ENCODE measurements around the gene POLR3GL. TPM values are rescaled to one million over a fixed set of nuclear protein-coding genes. Genes with fewer than 3 reads are reported as not detected.

Gene POLR3GL
- total RNA-seq, 2 donors from 2014 or later = 38.4 to 45.8 TPM

GRCh38 chr1:145983960-145984830 lies 19.7 kb downstream of the POLR3GL start:
- no peak for DNase-seq
- intact Hi-C loops (cut with DNase I) = no loop called here
- no peak for ATAC-seq

DNA sequence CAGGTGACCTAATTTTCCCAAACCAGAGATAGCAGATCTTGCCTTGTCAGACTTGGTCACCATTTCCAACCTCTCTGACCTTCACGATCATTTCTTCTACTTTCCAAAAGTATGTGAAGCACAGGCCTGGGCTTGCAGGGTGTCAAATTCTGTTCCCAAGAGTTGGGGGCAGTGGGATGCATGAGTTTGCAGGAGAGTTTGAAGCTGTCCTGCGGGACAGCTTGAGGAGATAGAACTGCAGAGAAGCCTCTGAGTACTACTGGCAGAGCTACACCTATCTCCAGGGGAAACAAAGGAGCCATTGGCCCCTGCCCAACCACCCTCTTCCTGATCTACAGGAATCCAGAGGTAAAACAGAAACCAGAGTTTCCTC lies 20.6 kb downstream of the POLR3GL start:
- peak; percentile 1 to 4 for ATAC-seq

DNA sequence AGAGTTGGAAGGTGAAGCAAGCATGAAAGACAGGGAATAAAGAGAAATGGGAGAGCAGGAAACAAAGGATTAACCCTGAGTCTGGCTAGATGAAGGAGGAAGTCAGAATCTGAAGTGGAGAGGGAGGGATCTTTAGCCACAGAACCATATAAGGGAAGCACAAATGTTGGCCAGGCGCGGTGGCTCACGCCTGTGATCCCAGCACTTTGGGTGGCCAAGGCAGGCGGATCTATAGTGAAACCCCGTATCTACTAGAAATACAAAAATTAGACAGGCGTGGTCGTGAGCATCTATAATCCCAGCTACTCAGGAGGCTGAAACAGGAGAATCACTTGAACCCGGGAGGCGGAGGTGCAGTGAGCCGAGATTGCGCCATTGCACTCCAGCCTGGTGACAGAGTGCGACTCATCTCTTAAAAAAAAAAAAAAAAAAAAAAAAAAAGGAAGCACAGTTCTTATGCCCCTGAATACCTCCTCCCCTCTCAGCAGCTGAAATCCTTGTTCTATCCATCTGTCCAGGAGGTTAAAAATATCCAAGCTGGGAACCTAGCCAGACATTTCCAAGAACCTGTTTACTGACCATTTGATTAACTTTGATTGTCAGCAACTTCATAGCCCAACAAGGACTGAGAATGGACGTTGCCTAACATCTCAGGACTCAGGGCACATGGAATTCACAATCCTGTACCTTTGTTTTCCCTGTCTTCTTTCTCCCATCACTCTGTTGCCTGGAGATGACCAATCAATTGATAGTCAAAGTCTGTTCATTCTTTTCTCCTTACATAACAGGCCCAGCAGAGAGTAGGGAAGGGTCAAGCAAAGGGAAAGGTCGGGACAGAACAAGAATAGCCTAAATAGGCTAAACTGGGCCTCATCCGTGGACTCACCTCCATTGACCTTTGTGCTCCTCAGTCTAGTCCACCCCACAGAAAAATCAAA lies 21.3 kb downstream of the POLR3GL start:
- intact Hi-C loops (cut with DNase I) = no loop called here
- ATAC-seq (peak; percentile 57), DNase-seq (peak; percentile 56)

More for the DNA sequence above, 20.6 kb downstream of the POLR3GL start:
- no peak for DNase-seq
- intact Hi-C loops (cut with DNase I) = no loop called here

DNA sequence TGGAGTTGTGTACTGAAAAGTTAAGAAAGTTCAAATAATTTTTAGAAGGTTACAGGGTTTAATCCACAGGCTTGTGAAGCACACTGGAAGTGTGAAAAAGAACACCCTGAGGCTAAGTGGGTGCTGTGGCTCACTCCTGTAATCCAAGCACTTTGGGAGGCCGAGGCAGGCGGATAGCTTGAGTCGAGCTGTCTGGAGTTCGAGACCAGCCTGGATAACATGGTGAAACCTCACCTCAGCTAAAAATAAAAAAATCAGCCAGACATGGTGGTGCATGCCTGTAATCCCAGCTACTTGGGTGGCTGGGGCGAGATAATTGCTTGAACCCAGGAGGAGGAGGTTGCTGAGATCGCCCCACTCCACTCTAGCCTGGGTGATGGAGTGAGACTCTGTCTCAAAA lies 22.1 kb downstream of the POLR3GL start:
- intact Hi-C loops (cut with DNase I) = no loop called here
- DNase-seq (no peak), ATAC-seq (no peak)

- no peak for ATAC-seq
- no peak for DNase-seq
- intact Hi-C loops (cut with DNase I) = no loop called here
Observed at GRCh38 chr1:145987926-145988325, 23.4 kb downstream of the POLR3GL start.

GRCh38 chr1:145988773-145989172 lies 24.3 kb downstream of the POLR3GL start:
- ATAC-seq (no peak), DNase-seq (no peak)
- intact Hi-C loops (cut with DNase I) = no loop called here

DNA sequence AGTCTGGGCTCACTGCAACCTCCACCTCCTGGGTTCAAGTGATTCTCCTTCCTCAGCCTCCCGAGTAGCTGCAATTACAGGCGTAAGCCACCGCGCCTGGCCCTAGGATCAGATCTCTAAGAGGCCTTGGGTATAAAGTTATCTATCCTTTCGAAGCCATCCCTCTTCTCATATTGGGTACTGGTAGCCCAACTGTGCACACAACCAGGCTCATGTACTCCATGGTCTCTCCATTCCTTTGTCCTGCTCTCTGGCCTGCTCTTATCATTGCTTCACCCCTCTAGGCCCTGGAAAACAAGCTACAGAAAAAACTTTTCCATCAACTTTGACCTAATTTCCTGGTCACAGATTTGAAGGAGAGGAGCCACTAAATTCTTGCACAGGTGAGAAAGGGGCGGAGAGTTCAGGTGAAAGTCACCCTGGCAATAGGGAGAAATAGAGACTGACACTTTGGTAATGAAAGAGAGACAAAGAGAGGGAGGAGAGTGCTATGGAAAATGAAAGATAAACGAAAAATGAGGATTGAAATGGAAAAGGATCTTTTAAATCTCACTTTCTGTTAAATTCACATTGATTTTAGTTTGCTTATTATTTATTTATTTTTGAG lies 25.9 kb downstream of the POLR3GL start:
- intact Hi-C loops (cut with DNase I) = no loop called here
- DNase-seq = no peak
- ATAC-seq = peak; percentile 10 to 13

DNA sequence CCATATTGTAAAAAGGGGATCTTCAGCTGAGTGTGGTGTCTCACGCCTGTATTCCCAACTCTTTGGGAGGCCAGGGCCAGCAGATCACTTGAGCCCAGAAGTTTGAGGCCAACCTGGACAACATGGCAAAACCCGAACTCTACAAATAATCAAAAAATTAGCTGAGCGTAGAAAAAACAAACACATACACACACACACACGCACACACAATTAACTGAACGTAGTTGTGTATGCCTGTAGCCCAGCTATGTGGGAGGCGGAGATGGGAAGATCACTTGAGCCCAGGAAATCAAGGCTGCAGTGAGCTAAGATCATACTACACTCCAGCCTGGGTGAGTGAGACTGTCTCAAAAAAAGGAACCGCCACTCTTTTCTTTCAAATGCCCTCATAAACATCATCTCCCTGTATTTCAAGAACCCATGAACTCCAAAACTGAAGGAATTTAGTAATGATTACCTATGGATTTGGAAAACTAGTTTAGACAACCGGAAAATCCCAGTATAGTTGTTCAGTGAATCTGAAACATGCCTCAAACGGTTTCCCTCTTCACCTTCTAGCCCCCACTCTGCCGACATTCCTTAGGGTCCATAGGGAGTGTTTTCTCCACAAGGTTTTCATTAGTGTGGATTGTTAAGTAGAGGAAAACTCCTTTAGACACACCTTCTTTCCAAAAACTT lies 27.4 kb downstream of the POLR3GL start:
- intact Hi-C loops (cut with DNase I) = no loop called here
- DNase-seq = no peak
- ATAC-seq = peak in 1 of 2 donors; percentile 1

GRCh38 chr1:145992502-145992936 lies 28.0 kb downstream of the POLR3GL start:
- intact Hi-C loops (cut with DNase I) = no loop called here
- no peak for ATAC-seq
- no peak for DNase-seq

- intact Hi-C loops (cut with DNase I) = no loop called here
- ATAC-seq (no peak), DNase-seq (no peak)
Observed at GRCh38 chr1:145992958-145993617, 28.6 kb downstream of the POLR3GL start.

- intact Hi-C loops (cut with DNase I) = no loop called here
- no peak for DNase-seq
- no peak for ATAC-seq
Observed at GRCh38 chr1:145993618-145994390, 29.3 kb downstream of the POLR3GL start.

- DNase-seq (no peak), ATAC-seq (no peak)
- intact Hi-C loops (cut with DNase I) = no loop called here
Observed at GRCh38 chr1:145994391-145995120, 30.1 kb downstream of the POLR3GL start.

GRCh38 chr1:145995148-145995881 lies 30.8 kb downstream of the POLR3GL start:
- DNase-seq (no peak), ATAC-seq (no peak)
- intact Hi-C loops (cut with DNase I) = no loop called here

DNA sequence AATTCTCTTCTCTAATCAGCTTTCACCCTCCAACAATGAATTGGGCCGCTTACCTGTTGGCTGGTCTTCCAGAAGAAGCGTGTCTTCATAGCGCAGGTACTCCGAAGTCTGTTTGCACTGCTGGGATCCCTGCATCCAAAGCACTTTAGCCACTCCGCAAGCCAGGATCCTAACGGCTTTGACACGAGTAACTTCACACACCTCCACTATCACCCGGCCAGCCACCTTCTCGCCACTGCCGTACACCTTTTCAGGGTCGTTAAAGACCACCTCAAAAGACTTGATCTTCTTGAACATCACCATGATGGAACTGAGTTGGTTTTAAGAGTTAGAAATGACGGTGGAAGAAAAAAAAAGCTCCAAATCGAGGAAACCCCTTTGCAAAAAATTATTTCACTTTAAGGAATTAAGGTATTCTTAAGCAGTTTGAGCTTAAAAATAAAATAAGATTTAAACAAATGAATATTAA lies 31.5 kb downstream of the POLR3GL start:
- intact Hi-C loops (cut with DNase I) = loop anchor here in 1 of 2 donors (2.0 kb wide), 1 partner anchor 17 kb away; no protein-coding TSS in a partner anchor
- DNase-seq = no peak
- ATAC-seq = no peak

DNA sequence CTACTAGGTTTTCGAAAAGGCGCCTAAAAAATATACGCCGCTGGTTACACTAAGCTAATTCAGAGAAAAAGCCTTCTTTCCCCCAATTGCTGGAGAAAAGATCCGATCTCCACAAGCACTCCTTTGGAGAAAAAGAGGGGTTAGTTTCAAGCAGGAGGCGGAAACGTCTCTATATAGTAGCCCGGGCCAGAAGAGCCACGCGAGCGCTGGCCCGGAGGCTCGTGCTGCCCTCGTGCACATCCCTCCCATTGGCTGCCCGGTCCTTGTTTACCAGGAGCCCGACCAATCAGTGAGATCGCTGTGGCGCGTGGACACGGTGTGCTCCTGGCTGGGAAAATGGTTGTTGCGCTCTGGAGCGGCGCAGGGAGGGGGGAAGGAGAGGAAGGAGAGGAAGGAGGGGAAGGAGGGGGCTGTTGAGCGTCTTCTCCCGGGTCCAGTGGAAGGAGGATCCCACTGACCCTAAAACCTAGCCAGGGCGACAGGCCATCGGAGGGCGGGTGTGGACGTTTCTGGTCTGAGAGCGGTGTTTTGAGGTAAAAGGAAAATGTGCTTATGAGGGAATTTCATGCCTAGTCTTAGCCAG lies 32.0 kb downstream of the POLR3GL start, which contains the start of gene TXNIP:
Gene TXNIP (minus strand): TSS at position 147 of the 583 bp plus-strand sequence. CDS start 313 bp downstream, outside the sequence.
- ATAC-seq = peak; percentile 93 to 94
- peak; percentile 99 for DNase-seq
- intact Hi-C loops (cut with DNase I) = loop anchor here in 1 of 2 donors (2.0 kb wide), 1 partner anchor 18 kb away; no protein-coding TSS in a partner anchor

Measured in left cardiac atrium (tissue), 4 donors.